NOMO-1 treated with DMSO at 0.1 percent for 48 hours (cell line): ENCODE measurements around the gene FTO.
A peak's percentile ranks its signal among the peaks of the same experiment; 100 is the strongest.

Source experiments
- DNase-seq: peaks from one replicate; lab custom pipeline; 2025; ENCODE audit not compliant: unreplicated experiment; lab: John Stamatoyannopoulos, UW

FTO gene

DNA sequence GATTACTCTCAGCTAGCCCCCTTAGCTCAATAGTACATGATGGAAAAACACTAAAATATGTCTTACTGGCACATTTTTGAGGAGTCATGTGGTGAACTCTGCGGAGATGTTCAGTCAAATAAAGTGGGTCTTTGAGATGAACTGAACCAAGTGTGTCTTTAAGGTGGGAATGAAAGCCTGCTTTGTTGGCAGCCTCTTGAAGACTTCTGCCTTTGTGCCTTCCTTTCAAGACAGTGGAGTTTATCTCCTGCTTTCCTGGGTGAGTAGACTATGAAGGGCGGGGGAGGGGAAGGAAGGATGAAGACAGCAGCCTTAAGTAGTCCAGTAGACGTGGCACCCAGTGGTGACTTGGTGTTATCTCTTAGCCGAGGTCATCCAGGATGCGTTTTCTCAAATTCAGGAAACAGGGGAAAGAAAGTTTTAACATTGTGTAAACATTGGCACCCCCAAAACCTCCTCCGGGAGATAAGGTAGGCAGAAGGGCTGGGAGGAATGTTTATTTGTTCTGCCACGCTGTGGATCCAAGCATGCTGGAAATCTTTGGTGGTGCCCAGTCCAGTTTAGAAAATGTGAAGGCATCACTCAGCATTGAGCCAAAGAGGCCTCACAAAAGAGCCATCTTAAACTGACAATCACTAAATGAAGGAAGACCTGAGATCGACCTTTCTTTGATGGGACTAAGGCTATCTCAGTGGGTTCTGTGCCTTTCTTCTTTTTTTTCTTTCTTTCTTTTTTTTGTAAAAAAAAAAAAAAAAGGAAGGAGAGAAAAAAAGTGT is 220.6 kb downstream of the FTO start:
- no peak for DNase-seq

GRCh38 chr16:53925107-53925410 is 221.1 kb downstream of the FTO start:
- DNase-seq: peak; percentile 8

DNA sequence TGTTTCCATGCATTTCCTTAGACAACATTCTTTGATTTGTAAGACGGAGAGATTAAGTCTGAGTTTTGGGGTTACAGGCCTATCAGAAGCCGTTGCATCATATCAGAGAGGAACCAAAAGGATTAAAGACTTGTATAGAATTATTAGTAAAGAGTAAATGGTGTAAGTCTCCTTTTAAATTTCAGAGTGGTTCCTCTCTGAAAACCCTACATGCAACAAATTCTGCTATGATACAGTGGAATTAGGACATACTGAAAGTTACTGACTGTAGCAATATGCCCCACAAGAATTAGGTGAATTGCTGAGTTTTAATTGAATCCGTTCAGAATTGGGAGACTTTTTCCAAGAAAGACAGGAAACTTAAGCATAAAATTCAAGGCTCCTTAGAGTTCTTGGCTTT is 221.6 kb downstream of the FTO start:
- peak; percentile 16 for DNase-seq

DNA sequence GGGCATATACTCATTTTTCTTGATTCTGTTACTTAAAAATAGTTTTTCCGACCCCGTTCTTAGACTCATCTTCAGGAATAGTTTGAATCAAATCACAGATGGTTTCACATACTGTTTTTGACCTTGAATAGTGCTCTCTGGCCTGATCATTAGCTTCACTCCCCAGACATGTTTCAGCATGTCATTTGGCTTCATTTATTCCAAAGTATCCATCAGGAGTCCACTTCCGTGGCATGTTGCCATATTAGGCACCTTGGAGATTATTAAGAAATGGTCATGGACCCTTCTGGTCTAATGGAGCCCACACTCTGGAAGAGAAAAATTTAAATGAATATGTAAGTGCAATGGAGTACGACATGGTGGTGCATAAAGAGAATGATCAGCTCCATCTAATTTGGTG is 222.3 kb downstream of the FTO start:
- DNase-seq: no peak

- no peak for DNase-seq
Measured at GRCh38 chr16:53932975-53933374, 229.0 kb downstream of the FTO start.

- no peak for DNase-seq
Measured at GRCh38 chr16:53933407-53933806, 229.5 kb downstream of the FTO start.

- DNase-seq: no peak
Measured at GRCh38 chr16:53936052-53936451, 232.1 kb downstream of the FTO start.

DNA sequence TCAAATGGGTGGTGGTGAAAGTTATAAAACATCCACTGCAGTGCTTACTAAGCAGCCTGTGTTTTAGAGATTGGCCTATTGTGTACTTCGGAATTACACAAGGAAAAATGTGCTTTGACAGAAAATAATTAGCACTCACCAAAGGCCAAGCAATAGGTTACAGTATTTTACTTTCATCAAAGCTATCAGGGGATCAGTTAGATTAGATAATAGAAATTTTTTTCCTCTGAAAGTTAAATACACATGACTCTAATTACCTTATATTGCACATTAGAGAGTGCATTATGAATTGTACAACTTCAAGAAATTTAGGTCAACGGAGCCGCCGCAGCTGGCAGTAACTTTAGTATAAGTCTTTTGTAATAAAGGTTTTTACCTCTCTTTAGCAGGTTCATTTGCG is 232.6 kb downstream of the FTO start:
- DNase-seq: no peak

- DNase-seq: no peak
Measured at GRCh38 chr16:53937161-53937880, 233.4 kb downstream of the FTO start.

GRCh38 chr16:53944025-53944424 is 240.1 kb downstream of the FTO start:
- DNase-seq: no peak

- DNase-seq: peak; percentile 77
Measured at GRCh38 chr16:53945996-53946395, 242.0 kb downstream of the FTO start.

DNA sequence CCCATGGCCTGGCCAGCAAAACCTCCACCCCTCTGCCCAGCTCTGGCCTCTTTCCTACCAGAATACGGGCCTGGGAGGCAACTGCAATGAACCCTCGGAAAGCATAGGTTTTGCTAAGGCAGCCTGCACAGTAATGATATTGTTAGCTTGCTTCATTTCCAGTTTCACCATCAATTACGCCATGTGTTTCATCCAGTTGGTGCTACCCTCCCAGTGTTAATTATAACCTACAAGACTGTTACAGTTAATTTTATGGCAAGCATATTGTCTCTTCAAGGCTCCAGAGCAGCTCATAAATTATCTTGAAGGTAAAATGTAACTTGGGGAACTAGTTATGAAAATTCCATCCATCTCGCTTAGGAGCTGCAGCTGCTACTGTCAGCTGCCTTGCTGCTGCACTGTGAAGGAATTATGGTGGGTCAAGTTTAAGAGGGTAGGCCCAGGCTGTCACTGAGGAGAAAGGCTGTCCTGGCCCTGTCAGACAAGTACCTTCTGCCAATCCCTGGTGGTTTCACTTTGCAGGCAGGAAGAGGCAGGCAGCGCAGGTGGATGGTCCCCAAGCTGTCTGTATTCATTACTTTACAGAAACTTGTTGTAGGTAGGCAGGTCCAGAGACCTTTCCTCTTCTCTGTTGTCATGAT is 242.9 kb downstream of the FTO start:
- DNase-seq: peak; percentile 95

- DNase-seq: no peak
Measured at GRCh38 chr16:53947642-53948041, 243.7 kb downstream of the FTO start.

- DNase-seq: no peak
Measured at GRCh38 chr16:53948326-53948725, 244.4 kb downstream of the FTO start.

DNA sequence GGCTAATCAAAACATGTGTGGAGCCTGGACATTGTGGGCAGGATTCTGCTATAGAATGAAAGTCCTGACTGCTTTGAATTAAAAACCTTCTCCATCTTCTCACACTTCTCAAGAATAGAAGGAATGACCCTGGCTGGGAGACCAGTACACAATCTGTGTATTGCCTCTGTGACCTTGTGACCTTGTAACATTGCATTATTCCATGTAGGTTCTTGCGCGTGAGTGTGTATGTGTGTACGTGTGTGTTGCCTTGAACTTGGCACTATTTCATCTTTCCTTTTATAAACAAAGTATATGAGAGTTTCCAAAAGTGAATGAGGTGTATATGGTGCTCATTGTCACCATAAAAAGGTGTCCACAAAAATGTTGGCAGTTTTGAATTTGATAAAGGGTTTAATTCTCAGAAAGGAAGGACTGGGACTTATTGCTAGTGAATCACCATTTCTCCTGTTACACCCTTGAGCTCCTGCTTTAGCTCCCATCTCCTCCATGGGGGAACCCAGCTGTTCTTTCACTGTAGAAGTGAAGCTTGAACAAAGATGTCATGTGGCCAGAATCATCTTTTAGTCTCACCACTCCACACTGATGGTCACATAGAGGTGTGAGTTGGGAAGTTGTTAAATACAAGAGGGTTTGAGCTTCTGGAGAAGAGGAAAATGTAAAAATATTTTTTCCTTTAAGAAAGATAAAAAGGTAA is 244.9 kb downstream of the FTO start:
- no peak for DNase-seq

- no peak for DNase-seq
Measured at GRCh38 chr16:53949715-53950410, 245.9 kb downstream of the FTO start.

DNA sequence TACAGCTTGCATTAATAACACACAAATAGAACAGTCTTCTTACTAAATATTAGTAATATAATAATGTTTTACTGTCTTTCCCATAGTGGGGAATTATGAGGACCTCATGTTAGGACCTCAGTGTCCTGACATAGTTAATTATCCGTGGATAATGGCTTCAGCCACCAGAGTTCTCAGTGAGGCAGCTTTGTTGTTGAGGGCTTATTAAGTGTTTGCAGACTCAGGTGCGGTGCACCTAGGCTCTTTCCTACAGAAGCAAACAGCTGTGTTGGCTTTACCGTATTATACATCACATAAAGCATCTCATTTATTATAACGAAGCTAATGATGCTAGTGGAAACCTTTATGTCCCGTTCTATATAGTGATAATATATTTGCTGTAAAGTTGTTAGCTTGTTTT is 246.7 kb downstream of the FTO start:
- no peak for DNase-seq

- peak; percentile 79 for DNase-seq
Measured at GRCh38 chr16:53952215-53953208, 248.6 kb downstream of the FTO start.

- DNase-seq: no peak
Measured at GRCh38 chr16:53953336-53953735, 249.4 kb downstream of the FTO start.
